ENCODE results near the gene ZNF678.

DNA sequence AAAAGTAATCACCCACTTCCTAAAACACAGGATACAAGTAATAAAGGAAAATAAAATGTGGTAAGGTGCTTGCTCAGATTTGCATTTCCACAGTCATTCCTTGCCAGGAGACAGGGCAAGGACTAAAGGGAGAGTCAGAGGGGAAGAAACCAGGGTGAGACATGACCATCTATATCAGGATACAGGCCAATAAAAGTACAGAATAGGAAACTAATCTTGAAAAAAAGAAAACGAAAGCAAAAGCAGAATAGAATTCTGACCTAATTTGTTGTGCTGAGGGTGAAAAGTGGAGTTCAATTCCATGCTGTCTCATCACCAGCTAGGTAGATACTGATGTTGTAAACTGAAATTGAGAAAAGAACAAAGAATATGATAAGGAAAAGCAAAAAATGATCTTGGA lies 144.5 kb downstream of the ZNF678 start:
- no peak for TF ChIP-seq EZH2 (IDR thresholded peaks at IDR 0.05)
- TF ChIP-seq POLR2AphosphoS5 (IDR thresholded peaks at IDR 0.05; ENCODE audit: borderline replicate concordance, low read depth, low read length) = no peak

Data from SK-N-MC (cell line).